CD8-positive, alpha-beta memory T cell (primary cell): ENCODE measurements around the gene GKAP1. TPM values are rescaled to one million over a fixed set of nuclear protein-coding genes. Genes with fewer than 3 reads are reported as not detected.
A peak's percentile ranks its signal among the peaks of the same experiment; 100 is the strongest.
"Not testable (repeated sequence)": the region's sequence is repeated elsewhere in the genome, so short reads cannot be mapped to it uniquely, and the experiment has no call there.

Experiments used
- CTCF ChIA-PET: fragments of 350-600 bp; sonication (Branson Sonifier 250); formaldehyde crosslinking; loops from one replicate; lab custom pipeline; 2021; ENCODE audit warnings: antibody characterized with exemption; lab: Charles Lee
- POLR2A ChIA-PET: fragments of 350-600 bp; sonication (Branson Sonifier 250); formaldehyde crosslinking; loops from one replicate; lab custom pipeline; 2021; ENCODE audit warnings: antibody characterized with exemption; lab: Charles Lee
- DNase-seq, 5 donors: peaks; one replicate each; pipeline versions ENCODE4 v3.0.0 to v3.0.0-alpha.2; 2020 to 2022; ENCODE audit warnings: mixed read lengths in 1 of 5
- H3K27ac ChIP-seq: one replicate; pipeline ENCODE4 v1.7.0; 2013; ENCODE audit warnings: low read depth, mild to moderate bottlenecking, low read length, moderate library complexity
- H3K27me3 ChIP-seq: 2 replicates; pipeline ENCODE4 v1.7.0; 2013; ENCODE audit warnings: low read length, mild to moderate bottlenecking; ENCODE audit not compliant: insufficient read depth, poor library complexity, severe bottlenecking
- H3K36me3 ChIP-seq: 2 replicates; pipeline ENCODE4 v1.7.0; 2013; ENCODE audit warnings: mild to moderate bottlenecking, low read length, moderate library complexity; ENCODE audit not compliant: insufficient read depth
- H3K4me1 ChIP-seq: 2 replicates; pipeline ENCODE4 v1.7.0; 2013; ENCODE audit warnings: mild to moderate bottlenecking, low read length, moderate library complexity; ENCODE audit not compliant: insufficient read depth
- H3K4me3 ChIP-seq: 2 replicates; pipeline ENCODE4 v1.7.0; 2013; ENCODE audit warnings: mild to moderate bottlenecking, low read length
- H3K9me3 ChIP-seq: 2 replicates; pipeline ENCODE4 v1.7.0; 2013; ENCODE audit warnings: mild to moderate bottlenecking, low read length
- H3K27ac Mint-ChIP-seq, 8 donors: one replicate each; pipeline ENCODE4 v1.8.0; 2020 to 2021; ENCODE audit warnings: mixed read lengths in 8 of 8, mild to moderate bottlenecking in 6 of 8, inconsistent platforms in 3 of 8, moderate library complexity in 3 of 8
- H3K27me3 Mint-ChIP-seq, 2 donors: one replicate each; pipeline ENCODE4 v1.8.0; 2020 to 2021; ENCODE audit warnings: mixed read lengths in 2 of 2, mild to moderate bottlenecking in 1 of 2, moderate library complexity in 1 of 2
- H3K36me3 Mint-ChIP-seq, 3 donors: one replicate each; pipeline ENCODE4 v1.8.0; 2020 to 2021; ENCODE audit warnings: mixed read lengths in 3 of 3, inconsistent platforms in 1 of 3, mild to moderate bottlenecking in 1 of 3
- H3K4me1 Mint-ChIP-seq, 3 donors: one replicate each; pipeline ENCODE4 v1.8.0; 2020 to 2021; ENCODE audit warnings: mixed read lengths in 3 of 3, inconsistent platforms in 1 of 3, mild to moderate bottlenecking in 1 of 3
- H3K4me3 Mint-ChIP-seq, 7 donors: one replicate each; pipeline ENCODE4 v1.8.0; 2020 to 2021; ENCODE audit warnings: mixed read lengths in 7 of 7, mild to moderate bottlenecking in 6 of 7, moderate library complexity in 4 of 7, inconsistent platforms in 2 of 7
- H3K9me3 Mint-ChIP-seq, 5 donors: one replicate each; pipeline ENCODE4 v1.8.0; 2020 to 2022; ENCODE audit warnings: mixed read lengths in 5 of 5, mild to moderate bottlenecking in 3 of 5, moderate library complexity in 2 of 5, inconsistent platforms in 1 of 5
- polyA plus RNA-seq: library from polyadenylated mRNA; unstranded; fragments of 300-500 nt; fragmentation: Illumina TruSeq; gene quantifications from one replicate; pipeline ENCODE4 v1.2.3, GENCODE V29; 2021
- total RNA-seq, 2 experiments: library from RNA; stranded (reverse); gene quantifications; one replicate each; pipeline ENCODE4 v1.2.3, GENCODE V29; 2021

The GKAP1 gene
- total and polyA plus RNA-seq, 3 experiments from 2014 or later: 3.2 to 5.1 (median 4.0) TPM

GRCh38 chr9:83804454-83804853 lies 13.1 kb downstream of the GKAP1 start:
- H3K4me1 ChIP-seq, H3K27ac Mint-ChIP-seq, POLR2A ChIA-PET, H3K9me3 Mint-ChIP-seq, H3K27me3 Mint-ChIP-seq, CTCF ChIA-PET, H3K27me3 ChIP-seq, DNase-seq, H3K4me3 Mint-ChIP-seq, H3K27ac ChIP-seq, H3K36me3 ChIP-seq, H3K4me3 ChIP-seq, H3K9me3 ChIP-seq, H3K4me1 Mint-ChIP-seq: not testable (repeated sequence)
- peaks cover 0 to 25% (median 4%) of the 10 kb centered on the region in 3 donors for H3K36me3 Mint-ChIP-seq

DNA sequence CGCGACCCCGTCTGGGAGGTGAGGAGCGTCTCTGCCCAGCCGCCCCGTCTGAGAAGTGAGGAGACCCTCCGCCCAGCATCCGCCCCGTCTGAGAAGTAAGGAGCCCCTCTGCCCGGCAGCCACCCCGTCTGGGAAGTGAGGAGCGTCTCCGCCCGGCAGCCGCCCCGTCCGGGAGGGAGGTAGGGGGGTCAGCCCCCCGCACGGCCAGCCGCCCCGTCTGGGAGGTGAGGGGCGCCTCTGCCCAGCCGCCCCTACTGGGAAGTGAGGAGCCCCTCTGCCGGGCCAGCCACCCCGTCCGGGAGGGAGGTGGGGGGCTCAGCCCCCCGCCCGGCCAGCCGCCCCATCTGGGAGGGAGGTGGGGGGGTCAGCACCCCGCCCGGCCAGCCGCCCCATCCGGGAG lies 13.6 kb downstream of the GKAP1 start:
- H3K4me3 ChIP-seq, CTCF ChIA-PET, H3K4me3 Mint-ChIP-seq, H3K4me1 Mint-ChIP-seq, H3K27ac Mint-ChIP-seq, H3K9me3 ChIP-seq, POLR2A ChIA-PET, H3K27ac ChIP-seq, DNase-seq, H3K9me3 Mint-ChIP-seq, H3K36me3 ChIP-seq, H3K4me1 ChIP-seq, H3K27me3 Mint-ChIP-seq, H3K27me3 ChIP-seq: not testable (repeated sequence)
- peaks cover 0 to 25% (median 4%) of the 10 kb centered on the region in 3 donors for H3K36me3 Mint-ChIP-seq

- Histone ChIP-seq H3K4me3 (no peak overlapping the region), H3K36me3 (no peaks in the 10 kb centered on the region), H3K27me3 (no peaks in the 10 kb centered on the region), H3K4me1 (no peaks in the 10 kb centered on the region), H3K9me3 (no peaks in the 10 kb centered on the region), H3K27ac (no peak overlapping the region)
- no peaks in the 10 kb centered on the region for H3K27me3 Mint-ChIP-seq
- ChIA-PET CTCF (no interaction called here), POLR2A (no interaction called here)
- no peak overlapping the region for H3K4me3 Mint-ChIP-seq
- DNase-seq: no peak
- H3K36me3 Mint-ChIP-seq: peaks cover 0 to 30% (median 10%) of the 10 kb centered on the region in 3 donors
- H3K4me1 Mint-ChIP-seq: peaks cover 0 to 5% (median 0%) of the 10 kb centered on the region in 3 donors
- H3K9me3 Mint-ChIP-seq: no peaks in the 10 kb centered on the region
- no peak overlapping the region for H3K27ac Mint-ChIP-seq
Observed at GRCh38 chr9:83800236-83801033, 17.1 kb downstream of the GKAP1 start.

GRCh38 chr9:83794051-83794450 lies 23.5 kb downstream of the GKAP1 start:
- H3K36me3 ChIP-seq: no peaks in the 10 kb centered on the region
- ChIA-PET CTCF (no interaction called here), POLR2A (no interaction called here)
- H3K27me3 ChIP-seq: no peaks in the 10 kb centered on the region
- no peak for DNase-seq
- no peak overlapping the region for H3K4me3 ChIP-seq
- no peak overlapping the region for H3K4me3 Mint-ChIP-seq
- peaks cover 0 to 2% (median 0%) of the 10 kb centered on the region in 3 donors for H3K4me1 Mint-ChIP-seq
- no peak overlapping the region for H3K27ac ChIP-seq
- H3K9me3 Mint-ChIP-seq: no peaks in the 10 kb centered on the region
- H3K9me3 ChIP-seq: no peaks in the 10 kb centered on the region
- peaks cover 0 to 34% (median 17%) of the 10 kb centered on the region in 3 donors for H3K36me3 Mint-ChIP-seq
- H3K27ac Mint-ChIP-seq: peak overlapping the region in 1 of 8 donors; percentile 8
- H3K27me3 Mint-ChIP-seq: no peaks in the 10 kb centered on the region
- no peaks in the 10 kb centered on the region for H3K4me1 ChIP-seq

GRCh38 chr9:83792746-83793145 lies 24.8 kb downstream of the GKAP1 start:
- no peak overlapping the region for H3K27ac Mint-ChIP-seq
- Histone ChIP-seq H3K4me1 (no peaks in the 10 kb centered on the region), H3K36me3 (no peaks in the 10 kb centered on the region), H3K27me3 (no peaks in the 10 kb centered on the region), H3K27ac (no peak overlapping the region), H3K9me3 (no peaks in the 10 kb centered on the region), H3K4me3 (no peak overlapping the region)
- ChIA-PET POLR2A (no interaction called here), CTCF (no interaction called here)
- peaks cover 0 to 2% (median 0%) of the 10 kb centered on the region in 3 donors for H3K4me1 Mint-ChIP-seq
- DNase-seq: no peak
- H3K36me3 Mint-ChIP-seq: peaks cover 0 to 25% (median 18%) of the 10 kb centered on the region in 3 donors
- no peak overlapping the region for H3K4me3 Mint-ChIP-seq
- H3K27me3 Mint-ChIP-seq: no peaks in the 10 kb centered on the region
- no peaks in the 10 kb centered on the region for H3K9me3 Mint-ChIP-seq

DNA sequence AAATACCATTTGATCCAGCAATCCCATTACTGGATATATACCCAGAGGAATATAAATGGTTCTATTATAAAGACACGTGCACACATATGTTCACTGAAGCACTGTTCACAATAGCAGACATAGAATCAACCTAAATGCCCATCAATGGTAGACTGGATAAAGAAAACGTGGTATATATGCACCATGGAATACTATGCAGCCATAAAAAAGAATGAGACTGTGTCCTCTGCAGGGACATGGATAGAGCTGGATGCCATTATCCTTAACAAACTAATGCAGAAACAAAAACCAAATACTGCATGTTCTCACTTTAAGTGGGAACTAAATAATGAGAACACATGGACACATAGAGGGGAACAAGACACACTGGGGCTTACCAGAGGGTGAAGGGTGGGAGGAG lies 39.4 kb downstream of the GKAP1 start:
- Mint-ChIP-seq H3K27ac (no peak overlapping the region), H3K4me3 (no peak overlapping the region), H3K36me3 (peaks cover 8 to 26% (median 9%) of the 10 kb centered on the region in 3 donors), H3K4me1 (no peaks in the 10 kb centered on the region), H3K27me3 (no peaks in the 10 kb centered on the region), H3K9me3 (peaks cover 0 to 3% (median 0%) of the 10 kb centered on the region in 5 donors)
- CTCF ChIA-PET: no interaction called here
- no peak for DNase-seq
- H3K4me3 ChIP-seq: no peak overlapping the region
- no peaks in the 10 kb centered on the region for H3K9me3 ChIP-seq
- POLR2A ChIA-PET: no interaction called here
- no peaks in the 10 kb centered on the region for H3K36me3 ChIP-seq
- H3K4me1 ChIP-seq: no peaks in the 10 kb centered on the region
- H3K27ac ChIP-seq: no peak overlapping the region
- H3K27me3 ChIP-seq: no peaks in the 10 kb centered on the region

- H3K9me3 ChIP-seq: no peaks in the 10 kb centered on the region
- peaks cover 0 to 3% (median 0%) of the 10 kb centered on the region in 5 donors for H3K9me3 Mint-ChIP-seq
- H3K27ac Mint-ChIP-seq: no peak overlapping the region
- no peak for DNase-seq
- ChIA-PET CTCF (no interaction called here), POLR2A (no interaction called here)
- no peaks in the 10 kb centered on the region for H3K36me3 ChIP-seq
- no peaks in the 10 kb centered on the region for H3K4me1 ChIP-seq
- H3K4me3 ChIP-seq: no peak overlapping the region
- peaks cover 9 to 21% (median 9%) of the 10 kb centered on the region in 3 donors for H3K36me3 Mint-ChIP-seq
- no peak overlapping the region for H3K4me3 Mint-ChIP-seq
- no peak overlapping the region for H3K27ac ChIP-seq
- H3K4me1 Mint-ChIP-seq: no peaks in the 10 kb centered on the region
- no peaks in the 10 kb centered on the region for H3K27me3 ChIP-seq
- H3K27me3 Mint-ChIP-seq: no peaks in the 10 kb centered on the region
Observed at GRCh38 chr9:83775932-83776331, 41.6 kb downstream of the GKAP1 start.

DNA sequence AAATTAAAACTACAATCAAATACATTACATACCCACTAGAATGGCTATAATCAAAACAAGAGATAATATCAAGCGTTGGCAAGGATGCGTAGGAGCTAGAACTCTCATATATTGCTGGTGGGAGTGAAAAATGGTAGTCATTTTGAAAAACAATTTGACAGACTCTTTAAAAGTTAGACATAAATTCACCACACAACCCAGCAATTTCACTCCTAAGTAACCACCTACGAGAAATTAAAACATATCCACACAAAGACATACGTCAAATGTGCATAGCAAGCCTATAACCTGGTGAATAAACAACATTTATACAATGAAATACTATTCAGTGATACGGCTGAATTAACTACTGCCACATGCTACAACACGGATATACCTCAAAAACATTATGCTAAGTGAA lies 44.7 kb downstream of the GKAP1 start:
- H3K4me1 Mint-ChIP-seq: no peaks in the 10 kb centered on the region
- CTCF ChIA-PET: no interaction called here

More for the DNA sequence above, 44.7 kb downstream of the GKAP1 start:
- Histone ChIP-seq H3K9me3 (no peaks in the 10 kb centered on the region), H3K36me3 (no peaks in the 10 kb centered on the region), H3K4me3 (no peak overlapping the region), H3K4me1 (no peaks in the 10 kb centered on the region), H3K27ac (no peak overlapping the region), H3K27me3 (no peaks in the 10 kb centered on the region)
- no peak for DNase-seq
- POLR2A ChIA-PET: no interaction called here
- Mint-ChIP-seq H3K4me3 (no peak overlapping the region), H3K27ac (no peak overlapping the region), H3K9me3 (no peaks in the 10 kb centered on the region), H3K36me3 (peaks cover 9 to 25% (median 15%) of the 10 kb centered on the region in 3 donors), H3K27me3 (no peaks in the 10 kb centered on the region)
